ENCODE data around the gene BACH1. TPM values are rescaled to one million over a fixed set of nuclear protein-coding genes. Genes with fewer than 3 reads are reported as not detected.

BACH1 gene
- total RNA-seq, 1 experiment from 2014 or later = 20.0 TPM

GRCh38 chr21:29338256-29338655, 39.5 kb downstream of the BACH1 start:
- no peaks in the 10 kb centered on the region; the same call in 1 of the 2 replicates for H3K36me3 ChIP-seq (ENCODE audit: control insufficient read depth, insufficient read depth, low read length)
- H3K27me3 ChIP-seq (ENCODE audit: control insufficient read depth, insufficient read depth, low read length) = no peaks in the 10 kb centered on the region
- H3K9me3 ChIP-seq (ENCODE audit: control insufficient read depth, insufficient read depth, low read depth, low read length) = no peaks in the 10 kb centered on the region
- H3K4me3 ChIP-seq (ENCODE audit: low read depth in 2 of 2, low read length in 2 of 2) = no peak overlapping the region
- BruUV-seq (replicated peaks) = no TSS peak
- DNase-seq (ENCODE audit: low read depth, low spot score) (no peak), ATAC-seq (no peak)
- no peak overlapping the region for H3K27ac ChIP-seq (ENCODE audit: low read length)
- TF ChIP-seq CTCF (IDR thresholded peaks at IDR 0.05) = no peak
- no peak for TF ChIP-seq POLR2AphosphoS5 (IDR thresholded peaks at IDR 0.05; ENCODE audit: low read depth, low read length)
- TF ChIP-seq TCF7L2 (IDR thresholded peaks at IDR 0.05; ENCODE audit: low read depth, low read length) = no peak
- no peak for TF ChIP-seq SIN3A (IDR thresholded peaks at IDR 0.05; ENCODE audit: borderline replicate concordance, insufficient read depth, low read depth, low read length)
- no peak for TF ChIP-seq REST (IDR thresholded peaks at IDR 0.05; ENCODE audit: insufficient read depth in 1 of 2, low read depth in 2 of 2, low read length in 1 of 2)
- intact Hi-C loops (cut with micrococcal nuclease; ENCODE audit: unreplicated experiment) (no loop called here), in situ Hi-C loops (cut with HindIII; ENCODE audit: low pct_unique_long_range_greater_than_20kb, low sequenced_read_pairs) (no loop called here)
- ChIA-PET CTCF (no interaction called here), POLR2A (no interaction called here)
- no peaks in the 10 kb centered on the region for H3K4me1 ChIP-seq (ENCODE audit: control insufficient read depth, insufficient read depth, low read length)

- H3K9me3 ChIP-seq (ENCODE audit: control insufficient read depth, insufficient read depth, low read depth, low read length) = no peaks in the 10 kb centered on the region
- intact Hi-C loops (cut with micrococcal nuclease; ENCODE audit: unreplicated experiment) = no loop called here
- H3K36me3 ChIP-seq (ENCODE audit: control insufficient read depth, insufficient read depth, low read length) = no peaks in the 10 kb centered on the region; the same call in 1 of the 2 replicates
- no peaks in the 10 kb centered on the region for H3K4me1 ChIP-seq (ENCODE audit: control insufficient read depth, insufficient read depth, low read length)
- H3K27me3 ChIP-seq (ENCODE audit: control insufficient read depth, insufficient read depth, low read length) = no peaks in the 10 kb centered on the region
- no peak overlapping the region for H3K27ac ChIP-seq (ENCODE audit: low read length)
- in situ Hi-C loops (cut with HindIII; ENCODE audit: low pct_unique_long_range_greater_than_20kb, low sequenced_read_pairs) = no loop called here
- ChIA-PET POLR2A (no interaction called here), CTCF (no interaction called here)
- BruUV-seq (replicated peaks) = no TSS peak
- DNase-seq (ENCODE audit: low read depth, low spot score) (no peak), ATAC-seq (no peak)
- H3K4me3 ChIP-seq (ENCODE audit: low read depth in 2 of 2, low read length in 2 of 2) = no peak overlapping the region
- TF ChIP-seq CTCF (IDR thresholded peaks at IDR 0.05) = no peak
- TF ChIP-seq TCF7L2 (IDR thresholded peaks at IDR 0.05; ENCODE audit: low read depth, low read length) = no peak
- TF ChIP-seq SIN3A (IDR thresholded peaks at IDR 0.05; ENCODE audit: borderline replicate concordance, insufficient read depth, low read depth, low read length) = no peak
- no peak for TF ChIP-seq POLR2AphosphoS5 (IDR thresholded peaks at IDR 0.05; ENCODE audit: low read depth, low read length)
Measured at GRCh38 chr21:29340228-29340627, 41.5 kb downstream of the BACH1 start.
